Kidney (tissue), 14 donors: Measurements from ENCODE around the gene ANKRA2. TPM values are rescaled to one million over a fixed set of nuclear protein-coding genes. Genes with fewer than 3 reads are reported as not detected.

ENCODE experiments used
- DNase-seq, 5 donors: peaks; one replicate each; pipeline ENCODE4 v3.0.0-alpha.2; 2013 to 2020
- FAIRE-seq: peaks from 2 replicates; lab custom pipeline; 2012; peaks lifted over from hg19 to GRCh38; lab: Jason Lieb, UNC
- H3K27ac ChIP-seq, 2 donors: one replicate each; pipeline ENCODE4 v1.7.0; 2013; ENCODE audit warnings: low read depth in 2 of 2, low read length in 2 of 2, inconsistent platforms in 1 of 2
- H3K27me3 ChIP-seq: one replicate; pipeline ENCODE4 v1.7.1; 2013; ENCODE audit warnings: low read length, inconsistent platforms; ENCODE audit not compliant: control insufficient read depth, insufficient read depth
- H3K36me3 ChIP-seq, 3 donors: one replicate each; pipeline versions ENCODE4 v1.7.0 to v1.7.1; 2013; ENCODE audit warnings: low read length in 3 of 3, control low read depth in 1 of 3, inconsistent platforms in 1 of 3; ENCODE audit not compliant: insufficient read depth in 3 of 3, control insufficient read depth in 2 of 3
- H3K4me1 ChIP-seq, 3 donors: one replicate each; pipeline versions ENCODE4 v1.7.0 to v1.7.1; 2013; ENCODE audit warnings: low read length in 3 of 3, inconsistent platforms in 1 of 3, low read depth in 1 of 3; ENCODE audit not compliant: control insufficient read depth in 2 of 3, insufficient read depth in 2 of 3
- H3K4me3 ChIP-seq, 3 donors: one replicate each; pipeline versions ENCODE4 v1.7.0 to v1.8.1; 2013; ENCODE audit warnings: low read length in 3 of 3, control low read depth in 1 of 3, inconsistent platforms in 1 of 3
- H3K9ac ChIP-seq, 3 donors: one replicate each; pipeline versions ENCODE4 v1.7.0 to v1.7.1; 2013; ENCODE audit warnings: low read length in 3 of 3, control low read depth in 1 of 3, inconsistent platforms in 1 of 3
- H3K9me3 ChIP-seq, 3 donors: one replicate each; pipeline versions ENCODE4 v1.7.0 to v1.7.1; 2013; ENCODE audit warnings: low read length in 3 of 3, control low read depth in 1 of 3, inconsistent platforms in 1 of 3; ENCODE audit not compliant: control insufficient read depth in 2 of 3, insufficient read depth in 1 of 3
- intact Hi-C: fragments of 100-400 bp; cut with DNase I; formaldehyde crosslinking; loops from one replicate; pipeline ENCODE4 v1.11.1; 2022
- polyA plus RNA-seq: library from polyadenylated mRNA; stranded (reverse); fragments of 350-450 nt; fragmentation: Illumina TruSeq; extraction: RNeasy Lipid Tissue Mini Kit (QIAGEN cat#74804); gene quantifications from one replicate; pipeline ENCODE4 v1.2.3, GENCODE V29; 2014; ENCODE audit warnings: low read depth, low replicate concordance; ENCODE audit not compliant: insufficient read depth
- total RNA-seq: library from RNA; stranded (reverse); fragmentation: NEBNext Ultra II Directional; extraction: Animal tissue kit (Norgen Biotek cat#: 25700); gene quantifications from one replicate; pipeline ENCODE4 v1.2.1, GENCODE V29; 2021
- TF ChIP-seq, protein P1 (sequence below): IDR thresholded peaks from 3 replicates; pipeline ENCODE4 v1.5.1; 2012; ENCODE audit warnings: mild to moderate bottlenecking, moderate library complexity, borderline replicate concordance; ENCODE audit not compliant: insufficient read depth; ENCODE audit errors: extremely low read depth
- donor health status: control.
- donor health status: control.
- donor health status: control.
- donor health status: control.
- donor health status: control.
- donor health status: DM: yes; HTN: yes; CAD: no.
- donor health status: Normal renal cell carcinoma (clear cell type).

ANKRA2 gene
- total and polyA plus RNA-seq, 2 donors from 2014 or later = 8.4 to 22.3 TPM

GRCh38 chr5:73612799-73613198 is 47.4 kb upstream of the ANKRA2 start:
- Histone ChIP-seq H3K4me1 (no peaks in the 10 kb centered on the region), H3K4me3 (no peak overlapping the region), H3K9me3 (no peaks in the 10 kb centered on the region), H3K36me3 (no peaks in the 10 kb centered on the region), H3K27me3 (no peaks in the 10 kb centered on the region), H3K9ac (no peak overlapping the region), H3K27ac (no peak overlapping the region)
- FAIRE-seq (no peak), DNase-seq (no peak)
- intact Hi-C loops = no loop called here
- TF ChIP-seq, protein P1, sequence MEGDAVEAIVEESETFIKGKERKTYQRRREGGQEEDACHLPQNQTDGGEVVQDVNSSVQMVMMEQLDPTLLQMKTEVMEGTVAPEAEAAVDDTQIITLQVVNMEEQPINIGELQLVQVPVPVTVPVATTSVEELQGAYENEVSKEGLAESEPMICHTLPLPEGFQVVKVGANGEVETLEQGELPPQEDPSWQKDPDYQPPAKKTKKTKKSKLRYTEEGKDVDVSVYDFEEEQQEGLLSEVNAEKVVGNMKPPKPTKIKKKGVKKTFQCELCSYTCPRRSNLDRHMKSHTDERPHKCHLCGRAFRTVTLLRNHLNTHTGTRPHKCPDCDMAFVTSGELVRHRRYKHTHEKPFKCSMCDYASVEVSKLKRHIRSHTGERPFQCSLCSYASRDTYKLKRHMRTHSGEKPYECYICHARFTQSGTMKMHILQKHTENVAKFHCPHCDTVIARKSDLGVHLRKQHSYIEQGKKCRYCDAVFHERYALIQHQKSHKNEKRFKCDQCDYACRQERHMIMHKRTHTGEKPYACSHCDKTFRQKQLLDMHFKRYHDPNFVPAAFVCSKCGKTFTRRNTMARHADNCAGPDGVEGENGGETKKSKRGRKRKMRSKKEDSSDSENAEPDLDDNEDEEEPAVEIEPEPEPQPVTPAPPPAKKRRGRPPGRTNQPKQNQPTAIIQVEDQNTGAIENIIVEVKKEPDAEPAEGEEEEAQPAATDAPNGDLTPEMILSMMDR = no peak

DNA sequence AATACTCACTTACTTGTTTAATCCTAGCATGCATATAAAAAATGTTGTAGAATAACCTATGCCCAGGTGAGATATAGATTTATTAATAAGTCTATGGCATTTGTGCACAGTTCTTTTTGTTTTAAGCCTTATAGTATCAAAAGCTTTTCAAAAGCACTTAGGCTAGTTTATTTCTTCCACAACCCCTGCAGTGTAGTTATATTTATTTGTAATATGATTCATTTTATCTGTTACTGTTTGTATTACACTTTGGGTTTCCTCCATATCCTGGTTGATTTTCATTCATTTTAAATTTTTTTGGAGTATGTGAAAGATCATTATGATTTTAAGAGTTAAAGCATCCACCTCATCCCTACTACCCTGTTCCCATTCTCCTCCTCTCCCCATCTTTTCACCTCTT is 41.8 kb upstream of the ANKRA2 start:
- Histone ChIP-seq H3K27me3 (no peaks in the 10 kb centered on the region), H3K9me3 (no peaks in the 10 kb centered on the region), H3K27ac (no peak overlapping the region), H3K4me3 (no peak overlapping the region), H3K4me1 (no peaks in the 10 kb centered on the region), H3K36me3 (no peaks in the 10 kb centered on the region), H3K9ac (no peak overlapping the region)
- FAIRE-seq (no peak), DNase-seq (no peak)
- TF ChIP-seq, protein P1 = no peak
- intact Hi-C loops = no loop called here

DNA sequence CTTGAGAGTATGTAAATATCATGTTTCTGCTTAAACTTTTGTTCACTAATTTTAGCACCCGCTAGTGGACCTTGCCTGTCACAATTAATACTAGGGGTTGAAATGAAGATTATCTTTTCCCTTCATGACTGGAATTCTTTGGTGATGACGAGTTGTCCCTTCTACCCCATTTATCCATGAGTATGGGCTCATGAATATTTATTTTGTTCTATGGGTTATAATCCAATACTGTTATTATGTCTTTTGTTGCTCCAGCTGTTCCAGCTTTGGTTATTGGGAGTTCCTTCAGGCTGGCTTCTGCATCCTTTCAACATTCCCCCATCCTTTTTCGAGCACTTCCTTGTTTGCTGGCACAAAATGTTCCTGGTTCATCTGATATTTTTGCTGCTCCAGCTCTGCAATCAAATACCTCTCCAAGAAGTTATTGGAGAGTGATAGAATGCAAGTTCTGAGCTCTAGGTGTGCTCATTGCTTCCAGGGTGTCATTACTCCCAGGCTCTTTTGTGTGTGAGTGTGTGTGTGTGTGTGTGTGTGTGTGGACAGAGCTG is 40.8 kb upstream of the ANKRA2 start:
- no peak overlapping the region for H3K4me3 ChIP-seq
- H3K9ac ChIP-seq = no peak overlapping the region
- no peaks in the 10 kb centered on the region for H3K4me1 ChIP-seq
- DNase-seq = no peak
- no peak for FAIRE-seq
- TF ChIP-seq, protein P1 = no peak
- intact Hi-C loops = no loop called here
- H3K9me3 ChIP-seq = no peaks in the 10 kb centered on the region
- H3K27ac ChIP-seq = no peak overlapping the region
- no peaks in the 10 kb centered on the region for H3K27me3 ChIP-seq
- no peaks in the 10 kb centered on the region for H3K36me3 ChIP-seq
